NCI-H1105 treated with DMSO at 0.1 percent for 48 hours (cell line): Measurements from ENCODE around the gene SYTL5.

Experiments used
- DNase-seq: peaks from one replicate; lab custom pipeline; 2025; lab: John Stamatoyannopoulos, UW

SYTL5 gene

DNA sequence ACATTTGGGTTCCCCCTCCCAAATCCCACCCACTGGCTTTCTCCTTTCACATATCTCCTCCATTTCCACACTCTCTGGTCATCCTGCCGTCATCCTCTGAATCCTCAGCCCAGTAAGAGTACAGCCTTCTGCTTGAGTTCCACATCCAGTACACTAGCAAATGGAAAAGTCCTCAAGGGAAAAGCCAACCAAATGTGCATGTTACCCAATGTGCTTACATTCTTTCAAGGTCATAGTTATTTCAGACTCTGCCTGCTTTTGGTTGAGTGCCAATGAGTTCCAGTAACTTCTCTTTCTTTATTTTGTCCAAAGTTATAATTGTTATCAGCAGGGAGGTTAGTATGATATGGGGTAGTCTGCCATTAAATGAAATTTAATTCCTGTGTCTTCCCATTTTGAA lies 136.3 kb downstream of the SYTL5 start:
- no peak for DNase-seq

DNA sequence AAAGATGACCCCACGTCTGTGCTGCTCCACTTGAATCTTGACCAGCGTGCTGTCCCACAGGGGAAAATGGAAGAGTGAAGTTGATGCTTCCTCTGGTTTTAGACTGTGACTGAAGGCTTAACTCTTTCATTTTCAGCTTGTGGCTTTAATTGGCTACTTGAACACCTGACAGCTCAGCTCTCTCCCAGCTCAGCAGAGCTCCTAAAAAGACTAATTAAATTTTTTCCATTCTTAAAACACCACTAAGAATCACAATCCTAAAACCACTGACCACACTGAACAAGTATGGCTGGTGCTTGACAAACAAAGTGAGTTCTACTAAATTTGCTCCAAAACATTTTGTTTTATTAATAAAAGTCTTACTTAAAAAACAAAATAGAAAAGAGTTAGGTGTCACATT lies 142.7 kb downstream of the SYTL5 start:
- DNase-seq: no peak

DNA sequence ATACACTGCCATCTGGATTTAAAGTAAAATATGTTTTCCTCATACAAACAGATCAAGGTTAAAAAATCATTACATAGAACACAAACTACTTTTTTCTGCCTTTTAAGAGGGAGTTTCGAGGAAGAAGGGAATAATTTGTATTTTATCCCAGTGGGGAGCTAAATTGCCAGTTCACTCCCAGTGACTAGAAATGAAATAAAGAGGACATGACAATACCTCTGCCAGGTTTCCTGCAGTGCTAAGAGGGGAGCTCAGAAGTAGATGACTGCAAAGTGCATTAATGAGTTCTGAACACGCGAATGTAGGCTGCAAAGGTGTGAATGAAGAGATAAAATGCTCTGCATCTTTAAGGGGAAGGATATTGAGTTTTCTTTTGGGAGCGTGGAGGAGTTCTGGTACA lies 144.6 kb downstream of the SYTL5 start:
- no peak for DNase-seq

DNA sequence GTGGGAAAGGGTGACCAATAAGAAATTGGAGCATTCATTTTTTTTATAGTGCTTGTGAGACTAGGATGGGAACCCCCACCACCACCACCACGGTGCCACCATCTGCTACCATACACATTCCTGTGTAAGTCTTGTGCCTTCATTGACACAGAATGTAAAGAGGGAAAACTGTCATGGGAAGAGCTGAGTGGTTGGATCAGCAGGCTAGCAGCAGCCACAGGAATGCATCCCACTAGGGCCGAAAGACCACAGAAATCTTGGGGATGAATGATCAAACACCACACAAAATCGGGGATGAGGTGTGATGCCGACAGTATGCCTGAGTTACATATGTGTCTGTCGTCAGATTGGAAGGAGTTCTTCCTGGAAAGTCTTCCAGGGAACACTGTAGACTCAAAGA lies 145.1 kb downstream of the SYTL5 start:
- DNase-seq: no peak

DNA sequence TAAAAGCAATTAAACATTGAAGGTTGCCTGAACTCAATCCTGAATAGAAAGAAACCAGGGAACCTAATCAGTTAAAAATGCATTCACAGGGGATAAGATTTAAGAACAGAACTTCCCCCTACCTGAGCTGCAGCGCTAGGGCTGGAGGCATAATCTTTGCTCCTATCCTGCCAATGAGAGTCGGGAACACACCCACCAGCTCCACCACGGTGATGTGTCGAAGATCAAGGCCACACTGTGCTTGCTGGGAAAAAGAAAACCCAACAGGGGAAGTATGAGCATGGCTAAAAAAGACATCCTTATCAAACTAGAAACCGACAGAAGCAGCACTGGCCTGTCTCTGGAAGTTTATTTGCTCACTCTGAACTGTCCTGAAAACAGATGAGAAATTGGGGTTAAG lies 148.0 kb downstream of the SYTL5 start:
- DNase-seq: no peak

DNA sequence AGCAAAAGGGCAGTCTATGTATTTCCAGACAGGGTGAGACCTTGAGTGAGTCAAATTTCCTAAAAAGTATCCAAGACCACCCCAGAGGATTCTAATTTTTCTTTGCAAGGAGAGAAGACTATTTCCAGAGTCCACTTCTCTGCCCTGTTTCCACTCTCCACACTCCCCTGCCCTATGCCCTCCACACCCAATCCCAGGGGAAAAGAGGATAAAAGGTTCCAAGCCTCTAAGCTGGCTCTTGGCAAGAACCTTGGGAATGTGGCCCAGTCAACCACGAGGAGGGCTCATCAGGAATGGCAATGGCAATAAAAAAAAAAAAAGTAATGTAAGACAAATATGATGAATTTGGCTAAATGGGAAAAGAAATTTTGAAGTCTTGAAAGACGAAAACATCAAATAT lies 148.5 kb downstream of the SYTL5 start:
- DNase-seq: no peak

DNA sequence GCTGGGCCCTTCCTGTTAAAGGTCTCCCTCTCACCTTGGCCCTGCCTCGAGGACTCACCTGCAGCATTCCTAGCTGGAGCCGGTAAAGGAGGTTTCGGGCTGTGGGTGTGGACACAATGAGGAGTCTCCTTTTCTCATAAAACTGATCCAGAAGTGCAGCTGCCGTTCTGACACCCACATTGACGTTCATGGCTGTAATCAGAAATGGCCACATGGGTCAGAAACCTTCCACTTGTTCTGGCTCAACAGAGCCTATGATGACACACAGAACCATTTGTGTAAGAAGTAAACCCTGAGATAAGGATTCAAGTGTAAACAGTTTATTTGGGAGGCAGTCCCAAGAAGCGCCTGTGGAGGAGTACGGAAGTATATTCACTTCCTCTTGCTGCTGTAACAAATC lies 150.5 kb downstream of the SYTL5 start:
- DNase-seq: no peak

DNA sequence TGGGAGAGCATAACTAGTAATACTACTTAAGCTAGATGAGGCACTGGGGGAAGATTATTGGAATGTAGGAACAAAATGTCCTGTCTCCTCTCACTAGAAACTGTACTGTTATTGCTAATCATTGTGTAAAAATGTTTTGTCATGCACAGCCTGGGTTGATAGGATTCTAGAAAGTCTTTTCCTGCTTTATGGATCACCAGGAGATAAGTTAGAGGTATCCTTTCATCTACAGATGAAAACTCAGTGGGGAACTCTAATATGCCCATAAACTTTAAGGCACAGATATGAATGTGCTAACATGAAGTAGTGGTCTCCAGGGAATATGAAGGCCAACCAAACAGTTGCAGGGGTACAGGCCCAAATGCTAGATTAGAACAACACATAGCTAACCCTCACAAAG lies 156.8 kb downstream of the SYTL5 start:
- DNase-seq: no peak

DNA sequence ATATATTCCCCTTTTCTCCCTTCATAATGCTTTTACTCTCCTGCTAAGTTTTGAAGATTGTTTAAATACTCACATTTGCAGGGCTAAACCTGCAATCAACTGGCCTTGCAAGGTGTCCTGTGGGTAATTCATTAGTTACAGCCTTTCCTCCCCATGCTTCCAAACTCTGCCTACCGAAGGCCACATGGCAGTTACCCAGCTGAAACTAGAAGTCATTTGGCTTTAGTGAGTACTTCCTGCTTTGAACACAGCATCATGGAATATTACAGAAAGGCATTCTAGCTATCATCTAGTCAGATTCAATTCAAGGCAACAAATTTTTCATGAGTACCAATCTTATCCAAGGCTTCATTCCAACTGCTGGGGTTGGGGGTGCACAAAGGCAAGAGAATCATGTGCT lies 158.7 kb downstream of the SYTL5 start:
- no peak for DNase-seq

DNA sequence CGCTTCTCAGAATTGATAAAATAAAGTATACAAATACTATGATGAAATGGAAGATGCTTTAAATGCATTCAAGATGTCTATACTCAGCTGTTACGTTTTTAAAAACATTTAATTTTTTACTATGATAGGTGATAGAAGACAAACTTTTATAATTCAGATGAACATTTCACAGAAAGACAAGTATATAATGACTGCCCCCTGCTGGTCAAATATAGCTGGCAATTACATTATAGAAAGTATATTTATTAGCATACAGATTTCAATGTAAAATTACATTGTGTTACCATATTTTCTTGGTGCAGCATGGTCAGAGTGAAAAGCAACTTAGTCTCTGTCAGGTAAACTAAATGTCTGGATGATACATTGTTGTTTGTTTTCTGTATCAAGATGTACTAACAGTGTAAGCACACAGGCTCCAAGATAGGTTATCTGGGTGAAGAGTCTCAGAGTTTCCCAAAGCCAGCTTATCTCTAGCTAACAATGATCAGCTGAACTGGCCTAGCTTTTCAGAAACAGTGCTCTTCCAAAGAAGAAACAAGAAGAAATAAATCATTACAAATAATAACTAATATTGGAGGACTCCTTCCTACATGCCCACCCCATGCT lies 160.2 kb downstream of the SYTL5 start:
- peak; percentile 1 for DNase-seq

DNA sequence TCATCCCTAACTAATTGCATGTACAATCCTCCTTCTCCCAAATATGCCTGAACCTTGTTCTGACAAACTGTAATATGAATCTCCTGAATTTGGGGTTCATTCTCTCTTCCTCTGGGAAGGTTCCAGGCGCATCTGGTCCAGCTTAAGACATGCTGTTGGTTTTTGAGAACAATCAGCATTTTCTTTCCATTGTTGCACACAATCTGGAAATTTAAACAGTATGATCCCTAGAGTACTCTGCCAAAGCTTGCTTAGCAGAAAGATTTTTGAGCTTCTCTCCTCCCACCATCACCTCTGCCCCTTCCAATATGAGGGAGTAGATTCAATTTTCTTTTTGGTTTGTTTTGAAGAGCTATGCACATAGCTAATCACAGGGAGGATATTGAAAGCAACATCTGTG lies 164.2 kb downstream of the SYTL5 start:
- no peak for DNase-seq

DNA sequence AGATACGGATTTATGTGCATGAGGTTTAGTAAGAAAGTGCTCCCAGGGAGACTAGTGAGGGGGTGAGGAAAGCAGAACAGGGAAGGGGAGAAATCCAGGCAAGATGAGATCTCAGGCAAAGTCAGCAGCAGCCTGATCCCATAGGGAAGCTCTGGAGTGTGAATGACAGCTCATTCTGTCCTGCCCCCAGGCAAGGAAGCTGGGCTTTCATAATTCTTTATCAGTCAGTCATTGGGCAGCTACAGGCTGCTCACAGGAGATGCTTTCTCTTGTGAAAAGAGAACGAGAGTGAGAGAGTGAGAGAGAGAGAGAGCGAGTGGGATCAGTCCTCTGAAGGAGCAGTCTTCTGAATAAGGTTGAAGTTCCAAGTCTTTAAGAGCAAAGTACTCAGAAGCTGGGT lies 166.2 kb downstream of the SYTL5 start:
- no peak for DNase-seq

DNA sequence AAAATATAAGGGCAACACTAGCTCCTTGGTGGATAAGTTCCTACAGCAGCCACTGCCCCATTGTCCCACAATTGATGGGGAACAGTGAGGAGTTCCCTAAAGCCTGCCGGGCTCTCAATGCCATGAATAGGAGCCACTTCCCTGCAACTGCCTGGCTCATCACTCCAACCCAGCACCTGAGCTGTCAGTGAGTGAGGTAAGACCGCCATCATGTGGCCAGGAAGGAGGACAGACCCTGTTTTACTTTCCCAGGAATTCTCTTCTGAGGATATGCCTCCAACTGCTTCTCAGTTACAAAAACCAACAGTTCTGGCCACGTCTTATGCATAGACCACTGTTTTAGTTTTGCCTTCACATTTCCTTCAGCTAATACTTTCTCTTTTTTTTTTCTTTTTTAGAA lies 168.8 kb downstream of the SYTL5 start:
- peak; percentile 32 for DNase-seq

DNA sequence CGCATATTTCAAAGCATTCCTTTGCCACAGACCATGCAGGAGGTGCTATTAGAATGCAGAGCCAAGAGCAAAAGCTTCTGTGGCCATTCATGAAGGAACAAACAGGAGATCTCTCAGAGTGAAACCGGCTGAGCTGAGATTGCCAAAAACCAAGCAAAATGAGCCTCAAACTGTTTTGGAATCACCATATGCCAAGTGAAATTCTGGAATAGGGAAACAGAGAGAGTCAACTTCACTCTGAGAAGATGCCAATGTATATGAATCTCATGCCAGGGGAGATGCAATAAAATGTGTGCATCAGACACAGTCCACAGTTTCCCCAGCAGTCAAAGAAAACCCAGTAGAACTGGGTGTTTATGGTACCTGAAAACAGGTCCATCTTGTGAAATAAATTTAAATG lies 172.0 kb downstream of the SYTL5 start:
- no peak for DNase-seq
